UCSD-AML1 (cell line): Measurements from ENCODE around the gene COPS9.

ENCODE experiments used
- DNase-seq: peaks from one replicate; lab custom pipeline; 2025; ENCODE audit not compliant: unreplicated experiment; lab: John Stamatoyannopoulos, UW

The COPS9 gene

DNA sequence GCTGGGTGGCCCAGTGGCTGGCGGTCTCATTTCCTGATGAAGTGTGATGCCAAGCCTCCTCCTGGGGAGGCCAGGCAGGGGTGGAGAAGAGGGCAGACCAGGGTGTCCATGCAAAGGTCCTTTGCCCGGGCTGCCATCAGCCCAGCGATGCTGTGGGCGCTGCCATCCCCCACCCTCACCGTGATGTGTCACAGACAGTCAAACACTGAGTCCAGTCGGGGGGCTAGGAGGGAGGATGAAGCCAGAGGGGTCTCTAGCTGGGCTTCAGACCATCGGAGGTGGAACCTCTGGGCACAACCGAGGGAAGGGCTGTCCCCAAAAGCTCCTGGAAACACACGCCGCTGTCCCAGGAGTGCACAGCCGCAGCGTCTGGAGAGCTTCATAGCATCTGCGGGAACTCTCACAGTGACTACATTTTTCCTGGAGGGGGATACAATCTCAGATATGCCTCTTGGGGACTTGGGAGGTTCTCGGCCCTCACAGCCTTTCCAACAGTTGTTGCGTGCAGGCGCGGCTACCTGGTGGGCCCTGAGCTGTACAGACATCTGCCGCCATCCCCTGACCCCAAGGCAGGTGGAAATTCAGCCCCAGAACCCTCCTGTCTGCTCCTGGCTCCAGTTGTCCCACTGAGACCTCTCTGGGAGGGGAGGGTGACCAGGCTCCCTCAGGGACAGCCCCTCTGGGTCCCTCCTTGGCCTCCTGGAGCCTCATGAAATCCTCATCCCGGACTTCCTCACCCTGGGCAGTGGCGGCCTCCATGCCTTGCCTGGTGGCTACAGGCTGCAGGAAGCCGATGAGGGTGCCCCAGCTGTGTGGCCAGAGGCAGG is 30.9 kb upstream of the COPS9 start:
- no peak for DNase-seq

DNA sequence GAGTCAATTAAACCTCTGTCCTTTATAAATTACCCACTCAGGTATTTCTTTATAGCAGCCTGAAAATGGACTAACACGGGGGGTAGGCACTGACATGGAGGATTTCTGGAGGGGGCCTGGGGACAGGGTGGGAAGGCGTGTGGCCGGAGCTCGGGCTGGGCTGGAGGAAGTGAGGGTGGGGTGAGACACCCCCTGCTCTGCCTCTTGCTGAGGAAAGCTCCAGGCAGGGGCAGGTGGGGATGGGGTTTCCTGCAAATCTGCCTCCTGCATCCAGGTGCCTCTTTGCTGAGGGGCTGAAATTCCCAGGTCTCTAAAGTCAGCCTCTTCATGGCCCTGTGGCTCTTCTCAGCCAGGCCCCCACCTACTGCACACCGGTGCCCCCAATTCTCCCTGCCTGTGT is 30.1 kb upstream of the COPS9 start:
- no peak for DNase-seq

GRCh38 chr2:240165661-240166060 is 29.6 kb upstream of the COPS9 start:
- no peak for DNase-seq

DNA sequence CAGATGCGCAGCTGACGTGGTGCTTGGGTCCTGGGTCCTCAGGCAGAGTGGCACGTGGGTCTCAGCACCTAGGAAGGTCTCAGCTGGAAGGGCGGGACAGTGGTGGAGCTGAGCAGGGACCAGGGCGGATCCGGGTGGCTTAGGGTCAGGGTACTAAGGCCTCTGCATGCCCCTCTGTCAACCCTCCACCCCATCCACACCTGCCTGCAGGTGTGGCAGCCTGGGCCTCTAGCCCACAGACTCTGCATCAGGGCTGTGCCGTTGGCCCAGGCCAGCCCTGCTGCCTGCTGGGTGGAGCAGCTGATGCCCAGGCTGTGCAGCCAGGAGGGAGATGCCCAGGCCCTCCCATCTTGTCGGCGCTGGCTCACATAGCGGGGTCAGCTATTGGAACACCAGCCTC is 28.9 kb upstream of the COPS9 start:
- no peak for DNase-seq

GRCh38 chr2:240164586-240164985 is 28.5 kb upstream of the COPS9 start:
- DNase-seq, result no peak

DNA sequence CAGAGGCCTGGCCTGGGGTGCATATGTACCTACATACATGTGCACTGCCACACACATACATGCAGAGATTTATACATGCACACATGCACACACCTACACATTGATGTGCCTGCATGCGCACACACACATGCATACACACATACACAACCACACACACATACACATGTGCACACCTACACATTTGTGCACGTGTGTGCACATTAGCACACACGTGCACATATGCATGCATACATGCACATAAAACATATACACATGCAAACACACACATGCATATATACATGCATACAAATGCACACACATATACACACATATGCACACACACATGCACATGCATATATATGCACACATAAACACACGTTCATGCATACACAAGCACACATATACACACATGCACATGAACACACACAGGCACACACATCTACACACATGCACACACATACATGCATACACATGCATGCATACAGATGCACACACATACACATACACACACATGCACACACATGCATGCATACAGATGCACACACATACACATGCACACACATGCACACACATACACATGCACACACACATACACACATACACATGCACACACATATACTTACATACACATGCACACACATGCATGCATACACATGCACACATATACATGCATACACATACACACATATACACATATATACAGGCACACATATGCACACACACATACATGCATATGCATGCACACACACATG is 27.9 kb upstream of the COPS9 start:
- no peak for DNase-seq

DNA sequence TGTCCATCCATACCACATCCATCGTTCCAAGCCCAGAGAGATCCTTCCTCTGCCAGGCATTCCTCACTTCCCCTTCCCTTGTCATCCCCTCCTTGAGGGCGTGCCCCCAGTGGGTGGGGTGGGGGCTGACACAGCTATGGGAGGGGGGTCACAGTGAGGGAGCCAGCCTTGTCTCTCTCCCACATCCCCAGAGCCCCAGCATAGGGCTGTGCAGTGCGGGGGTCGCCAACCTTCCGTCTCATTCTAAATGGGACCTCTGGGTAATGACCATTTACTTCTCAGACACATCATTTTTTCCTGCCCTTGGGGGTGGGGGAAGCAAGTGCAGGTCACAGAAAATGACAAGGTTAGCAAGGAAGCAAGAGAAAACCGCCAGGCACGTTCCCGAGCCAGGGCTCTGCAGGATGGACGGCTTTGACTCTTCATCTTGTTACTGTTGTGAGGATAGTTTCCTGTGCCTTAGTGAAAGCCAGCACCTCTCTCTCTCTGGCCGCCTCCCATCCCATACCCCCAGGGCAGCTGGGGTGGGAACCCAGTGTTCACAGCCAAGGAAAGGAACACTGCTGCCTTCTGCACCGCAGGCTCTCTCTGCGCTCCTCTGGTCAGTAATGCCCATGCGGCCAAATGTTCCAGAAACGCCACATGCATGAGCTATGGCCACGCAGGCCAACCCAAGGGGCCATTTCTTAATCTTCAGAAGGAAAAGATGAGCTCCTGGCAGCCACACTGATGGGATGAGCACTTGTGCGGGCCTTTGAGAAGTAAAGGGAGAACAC is 27.0 kb upstream of the COPS9 start:
- no peak for DNase-seq

GRCh38 chr2:240162531-240162930 is 26.4 kb upstream of the COPS9 start:
- no peak for DNase-seq

DNA sequence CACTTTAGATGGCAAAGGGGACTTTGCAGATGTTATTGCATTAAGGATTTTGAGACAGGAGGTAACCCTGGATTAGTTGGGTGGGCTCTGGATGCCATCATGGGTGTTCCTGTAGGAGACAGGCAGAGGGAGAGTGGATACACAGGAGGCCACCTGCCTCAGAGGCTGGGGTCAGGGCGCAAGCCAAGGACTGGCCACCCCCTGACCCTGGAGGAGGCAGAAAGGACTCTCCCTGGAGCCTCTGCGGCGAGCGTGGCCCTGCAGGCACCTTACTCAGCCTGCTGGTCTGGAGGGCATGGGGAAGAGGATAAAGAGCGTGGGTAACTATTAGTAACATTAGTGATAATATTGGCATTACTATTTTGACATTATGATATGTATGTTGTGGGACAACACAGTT is 25.9 kb upstream of the COPS9 start:
- DNase-seq, result no peak

GRCh38 chr2:240161087-240161750 is 25.1 kb upstream of the COPS9 start:
- DNase-seq, result no peak

DNA sequence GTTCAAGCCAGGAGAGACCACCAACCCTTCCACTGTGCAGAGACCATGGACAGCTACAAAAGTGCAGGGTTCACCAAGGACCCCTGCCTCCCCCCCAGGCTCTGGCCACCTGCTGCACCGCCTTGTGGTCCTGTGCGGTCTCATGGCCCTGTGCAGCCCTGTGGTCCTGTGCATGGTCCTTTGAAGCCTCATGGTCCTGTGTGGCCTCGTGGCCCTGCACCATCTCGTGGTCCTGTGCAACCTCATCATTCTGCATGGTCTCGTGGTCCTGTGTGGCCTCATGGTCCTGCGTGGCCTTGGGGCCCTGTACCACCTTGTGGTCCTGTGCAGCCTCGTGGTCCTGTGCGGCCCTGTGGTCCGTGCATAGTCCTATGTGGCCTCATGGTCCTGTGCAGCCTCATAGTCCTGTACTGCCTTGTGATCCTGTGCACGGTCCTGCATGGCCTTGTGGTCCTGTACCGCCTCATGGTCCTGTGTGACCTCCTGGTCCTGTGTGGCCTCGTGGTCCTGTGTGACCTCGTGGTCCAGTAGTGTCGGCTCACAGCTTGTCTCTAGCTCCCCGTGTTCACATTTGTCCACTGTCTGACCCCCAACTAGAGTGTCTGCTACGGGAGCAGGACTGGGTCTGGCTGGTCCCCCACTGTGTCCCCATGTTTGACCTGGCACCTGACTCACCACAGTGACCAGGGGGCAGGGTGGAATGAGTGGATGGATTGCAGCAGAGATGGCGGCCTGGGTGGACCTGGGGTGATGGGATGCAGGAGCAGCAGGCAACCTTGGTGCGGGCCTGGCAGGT is 24.4 kb upstream of the COPS9 start:
- no peak for DNase-seq

DNA sequence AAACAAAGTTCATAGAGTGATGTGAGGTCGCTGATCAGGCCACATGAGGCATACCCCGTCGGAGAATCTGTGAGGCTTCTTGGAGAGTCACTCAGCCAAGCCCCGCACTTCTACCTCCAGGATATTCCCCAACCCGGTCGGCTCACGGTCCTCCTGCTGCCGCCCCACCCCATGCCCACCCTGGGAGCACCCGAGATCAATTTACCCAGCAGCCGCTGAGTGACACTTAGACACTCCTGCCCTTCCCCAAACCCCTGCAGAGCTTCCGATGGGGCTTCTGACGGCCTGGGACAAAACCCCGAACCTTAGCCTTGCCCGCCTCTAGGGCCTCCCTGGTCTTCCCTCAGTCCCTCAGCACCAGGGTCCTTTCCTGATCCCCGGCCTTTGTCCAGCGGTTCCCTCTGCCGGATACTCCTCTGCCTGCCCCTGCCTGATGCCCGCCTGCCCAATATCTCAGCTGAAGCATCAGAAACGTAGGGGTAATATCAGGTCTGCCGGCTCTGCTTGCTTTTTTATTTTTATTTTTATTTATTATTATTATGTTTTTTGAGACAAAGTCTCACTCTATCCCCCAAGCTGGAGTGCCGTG is 23.2 kb upstream of the COPS9 start:
- DNase-seq, result no peak

- DNase-seq, result no peak
Observed at GRCh38 chr2:240157147-240157470, 21.0 kb upstream of the COPS9 start.

DNA sequence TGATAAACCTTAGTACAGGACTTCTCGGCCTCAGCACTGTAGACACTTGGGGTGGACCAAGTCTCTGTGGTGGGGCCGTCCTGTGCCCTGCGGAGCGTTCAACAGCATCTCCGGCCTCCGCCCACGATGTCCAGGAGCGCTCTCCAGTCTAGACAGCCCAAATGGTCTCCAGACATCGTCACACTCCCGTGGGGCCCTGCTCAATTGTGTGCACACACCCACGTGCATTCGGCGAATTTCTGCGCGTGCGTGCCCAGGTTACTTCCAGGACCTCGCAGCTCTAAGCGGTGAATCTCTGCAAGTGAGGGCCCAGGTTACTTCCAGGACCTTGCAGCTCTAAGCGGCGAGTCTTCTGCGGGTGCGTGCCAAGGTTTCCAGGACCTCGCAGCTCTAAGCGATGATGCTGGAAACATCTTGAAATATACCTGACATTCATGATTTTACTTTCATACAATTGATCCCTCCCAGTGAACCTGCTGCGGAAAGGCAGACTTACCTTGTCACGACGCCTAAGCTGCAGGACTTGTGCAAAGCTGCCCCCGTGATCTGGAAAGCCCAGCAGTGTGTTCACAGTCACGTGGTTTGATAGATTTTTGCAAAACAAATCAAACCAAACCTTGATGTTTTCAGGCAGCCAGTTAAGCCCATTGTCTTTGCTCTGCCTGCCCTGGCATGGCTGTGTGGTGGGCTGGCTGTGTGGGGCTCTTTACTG is 20.5 kb upstream of the COPS9 start:
- no peak for DNase-seq

- no peak for DNase-seq
Observed at GRCh38 chr2:240155745-240156390, 19.8 kb upstream of the COPS9 start.

GRCh38 chr2:240155048-240155744 is 19.1 kb upstream of the COPS9 start:
- DNase-seq, result no peak

DNA sequence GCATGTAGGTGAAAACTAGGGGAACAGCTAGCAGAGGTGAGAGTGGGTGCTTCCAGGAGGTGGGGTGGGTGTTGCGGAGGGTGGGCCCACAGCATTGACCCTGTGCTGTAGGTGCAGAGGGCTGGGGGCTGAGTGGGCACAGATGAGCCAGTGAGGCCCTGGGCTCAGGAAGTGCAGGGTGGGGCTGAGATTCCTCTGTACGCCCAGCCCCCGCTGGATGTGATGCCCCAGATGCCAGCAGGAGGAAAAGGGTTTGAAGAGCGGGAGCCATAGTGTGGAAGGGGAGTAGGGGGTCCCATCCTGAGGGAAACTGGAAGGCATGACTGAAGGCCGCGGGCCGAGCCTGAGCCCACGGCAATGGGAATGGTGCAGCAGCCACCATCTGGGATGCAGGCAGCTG is 18.5 kb upstream of the COPS9 start:
- no peak for DNase-seq

- no peak for DNase-seq
Observed at GRCh38 chr2:240153418-240153817, 17.3 kb upstream of the COPS9 start.
